GM19467 (cell line): ENCODE data around the gene COL19A1.

ENCODE experiments used
- ATAC-seq: cut with Tn5 transposase; IDR thresholded peaks from one replicate; pipeline ENCODE4 v1.9.1; 2021; ENCODE audit warnings: mild to moderate bottlenecking, moderate library complexity; ENCODE audit not compliant: unreplicated experiment

COL19A1 gene

DNA sequence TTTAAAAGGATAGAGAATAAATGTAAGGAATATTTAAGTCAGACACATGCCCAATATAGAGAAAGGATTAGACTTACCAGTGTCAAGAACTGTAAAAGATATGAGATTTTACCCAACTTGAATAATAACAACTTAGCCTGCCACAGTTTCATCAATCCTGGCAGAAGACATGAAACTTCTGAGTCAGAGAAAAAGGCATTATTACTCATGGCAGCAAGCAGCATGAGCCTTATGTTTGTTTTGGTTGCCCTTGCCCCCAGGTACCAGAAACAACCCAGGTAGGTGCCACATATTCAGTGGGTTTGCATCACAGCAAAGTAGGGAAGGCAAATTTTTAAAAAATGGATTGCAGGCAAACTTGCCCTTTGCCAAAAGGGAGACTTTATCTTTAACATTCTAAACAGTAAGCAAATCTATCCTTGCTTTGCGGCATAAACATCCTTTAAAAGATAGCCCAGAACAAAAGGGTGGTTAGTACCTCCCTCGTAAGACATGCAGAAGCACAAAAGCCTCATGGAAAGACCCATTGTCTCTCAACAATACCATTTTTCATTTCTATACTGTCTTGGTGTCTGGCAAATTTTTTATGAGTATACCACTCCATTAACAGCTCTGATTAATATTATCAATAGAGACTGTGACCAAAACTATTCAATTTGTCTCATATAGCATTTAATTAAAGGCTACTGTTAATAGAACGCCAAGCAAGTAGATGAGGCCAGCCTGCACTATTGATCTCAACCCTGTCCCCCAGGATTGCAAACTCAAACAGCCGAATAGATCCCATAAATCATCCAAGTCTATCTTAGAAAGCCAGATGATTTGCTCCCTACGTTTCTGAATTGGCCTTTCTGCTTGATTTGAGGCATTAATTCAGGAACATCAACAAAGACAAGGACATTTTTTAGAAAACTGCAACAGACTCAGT, 185.1 kb downstream of the COL19A1 start:
- ATAC-seq: no peak

DNA sequence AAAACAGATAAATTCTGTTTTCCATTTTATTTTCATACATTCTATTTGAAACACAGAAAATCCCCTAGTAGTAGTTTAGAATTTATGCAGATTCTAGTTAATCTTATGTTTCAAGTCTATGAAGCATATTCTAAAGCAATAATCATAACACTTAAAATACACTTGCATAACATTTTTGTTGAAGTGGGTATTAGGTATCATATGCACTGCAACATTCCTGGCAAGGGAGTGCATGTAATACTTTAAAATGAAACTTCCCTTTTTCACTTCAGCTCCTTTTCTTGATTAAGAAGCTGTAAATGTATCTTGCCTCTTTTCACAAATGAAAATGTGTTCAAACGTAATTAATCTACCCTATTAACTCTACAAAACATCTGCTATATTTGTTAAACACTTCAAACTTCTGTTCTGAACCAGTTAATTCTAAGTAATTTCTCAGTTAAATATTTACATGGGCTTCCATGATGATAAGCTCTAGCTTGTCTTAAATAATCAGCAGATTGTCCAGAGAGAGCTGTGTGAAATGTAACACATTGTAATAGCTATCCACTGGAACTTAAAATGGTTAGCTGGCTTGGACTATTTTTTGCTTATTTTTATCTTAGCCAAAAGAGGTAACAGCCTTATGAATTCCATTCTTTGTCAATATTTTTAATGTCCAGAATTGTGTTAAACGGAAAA, 192.8 kb downstream of the COL19A1 start:
- no peak for ATAC-seq

DNA sequence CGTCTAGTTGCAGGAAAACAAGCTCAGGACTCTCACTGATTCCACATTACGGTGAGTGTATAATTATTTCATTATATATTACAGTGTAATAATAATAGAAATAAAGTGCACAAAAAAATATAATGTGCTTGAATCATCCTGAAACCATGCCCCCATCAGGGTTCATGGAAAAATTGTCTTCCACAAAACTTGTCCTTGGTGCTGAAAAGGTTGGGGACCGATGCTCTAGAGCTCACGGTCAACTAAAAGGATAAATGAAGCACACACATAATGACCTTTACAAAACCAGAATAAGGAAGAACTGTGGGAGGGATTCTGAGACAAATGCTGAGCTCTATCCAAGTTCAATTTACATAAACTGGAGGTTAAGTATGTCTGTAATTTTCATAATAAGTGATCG, 194.3 kb downstream of the COL19A1 start:
- ATAC-seq: no peak

DNA sequence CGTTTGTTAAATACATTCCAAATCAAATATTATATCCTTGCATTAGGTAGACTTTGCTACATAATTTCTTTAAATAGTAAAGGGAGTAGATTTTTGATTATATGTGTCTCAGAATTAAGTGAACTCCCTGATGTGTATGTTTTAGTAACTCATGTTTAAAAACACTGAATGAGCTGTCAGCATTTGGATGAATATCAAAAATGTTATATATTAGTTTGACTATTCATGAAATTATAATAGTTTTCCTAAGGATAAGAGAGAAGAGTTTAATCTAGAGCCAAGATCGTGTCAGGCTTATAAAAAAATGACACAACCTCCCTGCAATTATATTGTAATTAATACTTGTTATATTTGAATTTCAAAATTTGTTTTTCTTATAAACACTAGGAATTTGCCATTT, 195.2 kb downstream of the COL19A1 start:
- ATAC-seq: no peak

DNA sequence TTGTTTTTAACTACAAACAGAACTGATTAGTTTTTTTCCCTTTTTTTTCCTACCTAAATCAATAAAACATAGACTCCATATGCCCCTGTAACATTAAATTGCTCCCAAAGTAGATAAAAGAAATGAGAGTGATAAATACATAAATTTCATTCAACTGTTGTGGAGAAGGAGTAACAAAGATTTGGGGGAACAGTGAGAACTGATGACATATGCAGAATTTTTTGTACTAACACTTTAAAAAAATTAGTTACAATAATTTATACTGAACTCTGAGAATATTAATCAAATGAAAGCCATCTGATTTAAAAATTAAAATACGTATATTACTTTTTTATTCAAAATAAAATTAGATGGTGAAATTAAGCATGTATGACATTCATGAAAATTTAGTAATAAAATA, 195.7 kb downstream of the COL19A1 start:
- ATAC-seq: no peak

DNA sequence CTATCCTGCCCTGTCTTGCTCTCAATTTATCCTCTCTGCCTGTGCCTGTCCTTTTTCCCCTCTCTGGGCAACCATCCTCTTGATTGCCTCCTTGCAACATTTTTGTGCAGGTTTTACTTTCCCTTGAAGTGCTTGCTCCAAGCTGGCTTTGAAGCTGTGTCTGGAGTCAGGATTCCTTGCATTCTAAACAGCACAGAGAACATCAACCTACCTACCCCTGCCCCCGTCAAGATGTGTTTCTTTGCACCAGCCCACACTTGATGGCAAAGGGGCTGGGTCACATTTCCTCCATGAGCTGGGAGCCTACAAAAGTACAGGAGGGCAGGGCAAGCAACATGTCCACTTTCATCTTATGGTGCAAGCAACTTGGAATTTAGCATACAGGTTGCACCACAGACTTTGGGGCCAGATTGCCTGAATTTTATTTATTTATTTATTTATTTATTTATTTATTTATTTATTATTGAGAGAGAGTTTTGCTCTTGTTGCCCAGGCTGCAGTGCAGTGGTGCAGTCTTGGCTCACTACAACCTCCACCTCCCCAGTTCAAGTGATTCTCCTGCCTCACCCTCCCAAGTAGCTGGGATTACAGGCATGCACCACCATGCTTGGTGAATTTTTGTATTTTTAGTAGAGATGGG, 206.3 kb downstream of the COL19A1 start:
- no peak for ATAC-seq

DNA sequence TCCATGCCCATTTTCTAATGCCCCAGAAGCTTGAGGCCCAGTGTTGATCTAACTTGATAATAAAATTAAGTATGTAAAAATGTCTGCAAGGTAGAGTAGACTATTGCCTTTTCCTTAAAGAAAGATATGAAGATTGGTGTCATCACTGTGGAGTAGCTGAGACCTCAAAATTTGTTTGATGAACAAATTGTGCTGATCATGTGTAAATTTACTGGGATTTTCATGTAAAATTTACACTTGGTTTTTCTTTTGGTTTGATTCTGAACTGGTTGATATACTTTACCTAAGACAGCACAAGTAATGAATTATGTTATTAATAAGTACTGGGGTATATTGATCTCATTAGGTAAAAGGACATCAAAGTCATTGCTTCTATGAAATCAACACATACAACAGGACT, 207.3 kb downstream of the COL19A1 start:
- ATAC-seq: no peak

DNA sequence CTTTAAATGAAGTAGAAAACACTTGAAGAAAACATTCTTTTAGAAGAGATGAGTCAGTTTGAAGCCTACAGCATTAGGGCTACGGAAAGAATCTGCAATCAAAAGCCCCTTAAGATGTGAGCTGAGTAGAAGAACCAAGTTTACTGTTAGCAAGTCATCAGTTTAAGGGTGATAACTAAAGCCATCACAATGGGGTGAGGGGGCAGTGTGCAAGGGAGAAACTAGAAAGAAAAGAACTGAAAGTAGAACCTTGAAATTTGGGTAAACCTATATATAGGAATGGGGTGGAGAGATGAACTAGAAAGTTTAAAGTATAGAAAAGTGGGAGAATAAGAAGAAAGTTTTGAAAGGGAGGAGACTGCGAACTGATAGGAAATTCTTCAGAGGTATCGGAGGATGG, 212.9 kb downstream of the COL19A1 start:
- ATAC-seq: no peak

DNA sequence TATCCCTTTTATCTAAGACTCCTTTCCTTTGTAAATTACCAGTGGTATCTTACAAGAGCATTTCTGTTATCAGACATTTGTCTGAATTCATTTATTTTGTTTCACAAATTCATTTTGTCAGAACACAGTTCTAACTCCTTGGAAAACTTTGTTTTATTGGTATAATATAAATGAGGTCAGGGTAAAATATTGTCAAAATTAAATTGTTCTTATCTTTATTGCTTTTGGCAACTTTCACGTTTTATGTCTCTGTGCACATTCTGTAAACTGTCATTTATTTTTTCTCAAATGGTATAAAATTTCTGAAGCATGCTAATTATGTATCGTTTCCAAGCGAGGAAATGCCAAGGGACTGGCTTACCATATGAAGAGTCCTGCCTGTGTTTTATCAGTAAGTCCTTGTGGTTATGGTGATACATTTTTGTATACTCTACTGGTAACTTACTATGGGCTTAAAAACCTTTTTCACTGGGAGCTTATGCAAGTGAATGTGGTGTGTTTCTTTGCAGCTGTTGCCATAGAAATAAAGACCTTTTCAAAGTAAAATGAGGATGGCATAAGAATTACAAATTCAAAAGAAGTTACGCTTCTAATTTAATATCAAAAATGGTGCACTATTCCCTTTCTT, 214.2 kb downstream of the COL19A1 start:
- no peak for ATAC-seq

DNA sequence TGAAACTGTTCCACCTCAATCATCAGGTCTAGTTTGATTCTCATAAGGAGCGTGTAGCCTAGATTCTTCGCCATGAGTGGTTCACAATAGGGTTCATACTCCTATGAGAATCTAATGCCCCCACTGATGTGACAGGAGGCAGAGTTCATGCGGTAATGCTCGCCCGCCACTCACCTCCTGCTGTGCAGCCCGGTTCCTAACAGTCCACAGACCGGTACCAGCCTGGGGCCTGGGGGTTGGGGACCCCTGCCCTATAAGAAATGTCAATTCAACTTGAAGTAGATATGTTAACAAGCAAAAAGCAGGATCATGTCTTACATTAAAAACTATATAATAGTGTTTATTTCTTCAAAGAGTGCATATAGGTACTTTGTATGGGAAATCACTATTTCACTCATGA, 216.5 kb downstream of the COL19A1 start:
- ATAC-seq: no peak

DNA sequence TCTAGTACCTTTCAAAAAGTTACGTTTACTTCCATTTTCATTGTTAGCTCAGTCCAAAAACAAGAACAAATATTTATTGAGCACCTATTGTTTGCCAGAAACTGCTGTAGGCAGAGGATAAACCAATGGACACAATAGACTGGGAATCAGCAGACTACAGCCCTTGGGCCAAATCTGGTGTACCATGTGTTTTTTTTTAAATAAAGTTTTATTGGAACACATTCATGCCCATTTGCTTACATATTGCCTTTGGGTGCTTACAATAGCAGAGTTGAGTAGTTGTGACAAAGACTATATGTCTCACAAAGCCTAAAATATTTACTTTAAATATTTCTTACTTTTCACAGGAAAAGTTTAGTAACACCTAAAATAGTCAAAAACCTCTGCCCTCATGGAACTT, 220.4 kb downstream of the COL19A1 start:
- ATAC-seq: no peak

DNA sequence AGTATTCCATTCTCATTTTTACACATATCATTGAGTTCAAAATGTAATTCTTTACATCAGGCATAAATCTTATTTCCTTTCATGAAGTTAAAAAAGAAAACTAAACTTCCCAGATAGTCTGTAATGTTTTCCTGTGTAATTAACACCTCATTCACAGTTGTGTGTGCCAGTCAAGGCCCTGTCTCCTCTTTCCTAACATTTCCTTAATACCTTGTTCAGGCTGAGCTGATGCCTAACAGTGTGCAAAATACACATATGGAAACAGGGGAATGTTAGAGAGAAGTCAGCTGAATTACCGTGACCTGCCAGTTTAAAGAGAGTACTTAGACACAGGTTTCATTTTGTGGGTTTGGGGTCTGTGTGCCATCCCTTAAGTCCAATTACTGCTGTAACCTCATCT, 227.8 kb downstream of the COL19A1 start:
- ATAC-seq: no peak

DNA sequence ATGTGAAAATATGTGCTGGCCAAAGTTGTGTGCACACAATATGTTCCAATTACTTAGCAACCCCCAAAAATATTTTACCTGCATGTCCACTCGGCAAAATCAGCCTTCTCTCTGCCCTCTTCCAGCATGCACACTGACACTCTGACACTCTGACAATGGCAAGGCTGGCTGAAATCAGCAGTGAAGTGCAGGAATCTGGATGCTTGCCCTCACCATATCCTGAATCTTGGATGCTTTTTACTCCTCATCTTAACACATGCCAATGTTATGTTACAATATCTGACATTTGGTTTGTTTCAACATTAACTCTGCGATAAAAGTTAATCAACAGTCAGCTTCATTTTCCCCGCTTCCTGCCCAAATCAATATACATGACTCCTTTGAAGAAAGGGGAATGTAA, 233.4 kb downstream of the COL19A1 start:
- no peak for ATAC-seq

DNA sequence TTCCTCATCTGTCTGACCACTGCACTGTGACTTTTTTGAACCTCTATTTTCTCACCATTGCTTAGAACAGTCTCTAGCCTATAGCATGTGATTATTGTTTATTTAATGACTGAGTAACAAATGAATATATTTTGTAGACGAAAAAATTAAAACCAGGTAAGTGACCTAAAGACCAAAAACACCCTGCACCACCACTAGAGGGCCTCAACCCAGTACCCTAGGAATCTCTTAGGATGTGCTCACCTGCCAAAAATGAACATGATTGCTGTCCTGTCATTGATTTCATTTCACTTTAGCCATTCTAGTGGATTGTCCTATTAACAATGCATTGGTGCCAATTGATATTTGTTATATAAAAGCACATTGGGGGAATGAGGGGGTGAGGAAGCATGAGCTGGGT, 237.4 kb downstream of the COL19A1 start:
- no peak for ATAC-seq

DNA sequence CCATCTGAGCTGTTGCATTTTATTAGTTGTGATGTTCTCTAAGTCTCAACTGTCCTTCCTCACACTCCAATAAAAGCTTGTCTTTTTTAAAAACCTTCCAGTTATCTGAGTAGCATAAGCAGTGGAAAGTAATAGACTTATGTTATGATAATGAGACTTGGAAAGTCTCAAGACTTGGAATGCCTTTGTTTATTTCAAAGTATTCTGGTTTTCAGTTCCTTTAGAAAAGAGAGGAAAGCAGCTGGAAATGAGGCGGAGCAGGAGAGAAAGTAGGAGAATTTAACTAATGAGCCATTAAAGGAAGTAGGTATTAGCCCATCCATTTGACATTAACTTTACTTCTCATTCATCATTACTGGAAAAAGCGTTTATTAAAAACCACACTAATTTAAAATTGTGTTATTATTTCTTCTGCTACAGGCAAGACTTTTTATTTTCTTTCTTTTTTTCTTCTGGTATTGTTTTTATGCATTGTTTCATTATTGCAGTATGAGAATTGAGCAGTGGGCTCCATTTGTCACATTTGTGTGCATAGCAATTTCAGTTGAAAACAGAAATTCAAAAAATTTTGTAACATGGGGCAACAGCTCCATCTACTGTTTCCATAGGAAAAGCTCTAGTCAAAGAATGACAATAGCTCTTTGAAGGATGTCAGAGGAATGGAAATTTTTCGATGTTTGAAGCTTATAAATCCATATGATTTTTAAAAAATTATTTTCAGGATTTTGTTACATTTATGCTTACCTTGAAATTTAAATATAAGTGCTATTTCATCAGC, 241.7 kb downstream of the COL19A1 start:
- ATAC-seq: peak; percentile 44

DNA sequence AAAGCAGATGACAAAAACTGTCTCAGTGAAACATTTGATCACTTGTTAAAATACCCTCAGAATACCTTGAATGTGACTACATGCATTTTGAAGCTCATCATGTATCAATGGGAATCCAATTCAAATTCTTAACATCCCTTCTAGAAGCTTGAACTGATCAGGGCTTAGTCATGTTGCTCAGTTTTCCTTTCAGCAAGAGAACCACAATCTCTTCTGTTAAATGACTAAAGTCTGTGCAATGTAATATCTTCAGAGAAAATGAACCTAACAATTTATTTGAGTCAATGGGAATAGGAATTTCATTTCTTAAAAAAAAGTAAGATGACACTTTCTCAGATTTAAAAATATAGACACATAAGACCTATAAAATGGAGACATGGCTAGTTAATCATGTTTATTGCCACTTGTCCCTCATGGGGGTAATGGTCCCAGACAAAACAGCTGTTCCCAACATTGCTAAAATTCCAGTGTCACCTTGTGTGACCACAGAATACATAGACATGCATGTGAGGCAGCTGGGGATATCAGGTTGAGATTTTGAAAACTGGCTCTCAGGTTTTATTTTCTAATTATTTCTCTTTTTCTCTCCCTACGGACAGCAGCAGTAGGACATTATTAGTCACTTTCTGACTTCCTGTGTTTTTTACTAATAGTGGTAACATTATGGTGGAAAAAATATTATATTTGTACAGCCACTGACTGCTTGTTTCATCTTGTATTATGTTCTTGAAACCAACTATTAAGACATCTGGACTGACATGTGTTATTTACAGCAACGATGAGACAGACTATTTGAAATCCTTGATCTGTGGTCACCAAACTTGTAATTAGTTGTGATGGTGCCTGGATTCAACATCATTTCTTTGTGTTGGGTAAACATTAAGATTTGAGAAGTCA, 244.0 kb downstream of the COL19A1 start:
- ATAC-seq: no peak

DNA sequence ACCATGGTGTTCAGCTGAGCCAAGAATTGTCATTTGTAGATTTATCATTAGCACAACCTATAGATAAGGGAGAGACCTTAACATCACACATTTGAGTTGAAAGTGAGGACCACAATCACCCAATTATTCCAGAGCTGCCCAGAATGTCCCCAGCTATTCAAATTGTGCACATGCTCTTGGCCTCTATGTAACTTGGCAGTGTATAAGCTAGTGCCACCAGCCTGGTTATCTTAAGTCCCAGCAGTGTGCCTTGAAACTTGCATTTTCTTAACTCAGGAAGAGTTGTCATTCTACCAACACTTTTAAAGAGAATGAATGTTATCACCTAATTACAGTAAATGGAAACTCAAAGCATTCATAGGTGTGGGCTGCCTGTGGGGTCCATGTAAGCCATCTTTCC, 245.4 kb downstream of the COL19A1 start:
- no peak for ATAC-seq

DNA sequence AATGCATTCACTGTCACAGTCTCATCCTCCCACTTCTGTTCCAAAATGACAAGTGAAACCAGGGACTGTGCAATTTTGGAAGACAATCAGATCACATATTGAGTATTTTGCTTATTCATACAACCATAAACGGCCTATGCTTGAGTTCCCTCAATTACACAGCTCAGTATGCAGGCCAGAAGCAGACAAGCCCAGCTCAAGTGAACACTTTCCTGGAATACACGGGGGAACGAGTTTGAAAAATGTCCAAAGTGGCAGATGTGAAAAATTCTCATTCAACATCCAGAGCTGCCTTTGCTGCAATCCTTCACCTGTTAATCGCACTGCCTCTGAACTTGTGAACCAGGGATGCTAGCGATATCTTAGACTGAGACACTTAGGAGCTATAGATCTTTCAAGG, 246.4 kb downstream of the COL19A1 start:
- no peak for ATAC-seq

DNA sequence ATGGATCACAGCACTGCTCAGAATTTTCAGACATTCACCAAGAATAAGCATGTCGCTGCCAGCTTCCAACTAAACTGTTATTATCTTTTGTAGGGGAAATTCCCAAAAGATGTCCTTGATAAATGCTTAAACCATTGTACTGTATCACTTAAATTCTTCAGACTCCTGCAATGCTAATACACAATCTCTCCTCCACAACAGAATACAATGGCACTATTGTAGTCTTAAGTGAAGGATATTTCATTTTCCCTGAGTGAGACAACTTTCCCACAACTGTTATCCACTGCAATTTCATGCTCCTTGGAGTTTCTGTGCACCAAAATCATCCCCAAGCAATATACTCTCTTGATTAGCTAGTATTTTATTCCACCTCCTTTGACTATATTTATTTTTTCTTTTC, 246.8 kb downstream of the COL19A1 start:
- no peak for ATAC-seq

DNA sequence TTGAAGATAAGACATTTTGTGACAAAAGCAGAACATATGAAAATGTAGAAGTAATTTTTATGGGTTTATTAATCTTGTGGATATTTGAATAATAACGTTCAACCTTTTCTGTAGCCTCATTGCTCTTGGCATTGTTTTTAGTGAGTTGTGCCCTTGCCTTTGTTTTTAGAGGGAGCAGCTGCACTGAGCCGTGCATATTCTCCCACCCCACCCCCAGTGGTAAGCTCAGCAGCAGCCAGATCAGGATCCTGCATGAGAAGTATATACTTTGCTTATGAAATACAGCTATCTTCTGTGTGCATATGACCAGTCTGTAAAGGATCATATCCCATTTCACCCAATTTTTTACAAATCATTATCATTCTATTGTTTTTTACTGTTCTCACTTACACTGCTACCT, 252.3 kb downstream of the COL19A1 start:
- no peak for ATAC-seq
